Measurements from ENCODE around the gene MUSK.
"Not testable (repeated sequence)": the region's sequence is repeated elsewhere in the genome, so short reads cannot be mapped to it uniquely, and the experiment has no call there.

MUSK gene

DNA sequence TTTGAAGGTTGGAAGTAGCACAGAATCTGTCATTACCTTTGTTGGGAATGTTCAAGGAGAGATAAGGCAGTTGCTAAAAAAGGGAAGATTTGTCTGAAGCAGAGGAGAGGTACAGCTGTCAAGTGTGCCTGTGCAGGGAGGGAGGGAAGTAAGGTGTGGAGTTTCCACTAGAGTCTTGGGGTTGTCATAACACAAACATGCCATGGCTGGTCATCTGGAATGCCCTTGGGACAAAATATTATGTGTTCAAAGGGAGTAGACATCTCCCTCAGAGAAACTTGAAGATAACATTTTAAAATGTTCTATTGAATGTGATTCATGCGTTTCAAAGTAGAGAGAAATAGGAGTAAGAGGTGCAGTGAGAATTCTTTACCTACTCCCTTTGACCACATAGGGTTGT, 95.0 kb downstream of the MUSK start:
- no peak for DNase-seq

DNA sequence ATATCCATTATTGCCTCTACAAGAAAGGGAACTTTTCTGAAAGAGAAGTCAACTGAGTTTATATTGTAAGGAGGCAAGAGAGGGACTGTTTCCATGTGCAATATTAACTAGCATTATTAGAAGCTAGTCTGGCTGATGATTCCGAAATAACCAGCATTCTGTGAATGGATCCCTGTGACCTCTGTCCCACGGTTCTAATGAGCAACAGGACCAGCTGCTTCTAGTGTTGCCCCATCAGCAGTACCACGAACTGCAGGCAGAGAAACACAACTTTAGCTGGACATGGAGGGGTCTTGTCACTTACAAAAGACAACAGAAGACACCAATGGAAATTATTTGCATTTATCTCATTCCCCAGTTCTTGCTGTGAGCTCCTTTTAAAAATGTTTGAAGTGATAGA, 95.4 kb downstream of the MUSK start:
- no peak for DNase-seq

DNA sequence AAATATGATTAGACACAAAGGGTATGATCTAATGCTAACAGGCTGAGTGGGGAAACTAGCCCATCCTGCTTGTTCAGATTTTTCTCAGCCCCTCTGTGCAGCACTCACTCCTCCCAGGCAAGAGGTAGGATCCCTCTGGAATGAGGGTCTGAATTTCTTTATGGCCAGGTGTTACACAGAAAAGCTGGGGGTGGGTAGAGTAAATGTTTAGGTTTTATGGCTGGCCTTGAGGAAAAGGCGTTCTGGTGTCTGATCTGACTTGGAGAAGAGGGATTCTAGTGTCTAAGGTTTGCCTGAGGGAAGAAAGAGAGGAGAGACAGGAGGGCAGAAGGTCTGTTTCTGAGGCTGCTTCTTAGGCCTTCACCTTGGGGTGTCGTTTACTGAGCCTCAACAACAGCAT, 97.3 kb downstream of the MUSK start:
- no peak for DNase-seq

DNA sequence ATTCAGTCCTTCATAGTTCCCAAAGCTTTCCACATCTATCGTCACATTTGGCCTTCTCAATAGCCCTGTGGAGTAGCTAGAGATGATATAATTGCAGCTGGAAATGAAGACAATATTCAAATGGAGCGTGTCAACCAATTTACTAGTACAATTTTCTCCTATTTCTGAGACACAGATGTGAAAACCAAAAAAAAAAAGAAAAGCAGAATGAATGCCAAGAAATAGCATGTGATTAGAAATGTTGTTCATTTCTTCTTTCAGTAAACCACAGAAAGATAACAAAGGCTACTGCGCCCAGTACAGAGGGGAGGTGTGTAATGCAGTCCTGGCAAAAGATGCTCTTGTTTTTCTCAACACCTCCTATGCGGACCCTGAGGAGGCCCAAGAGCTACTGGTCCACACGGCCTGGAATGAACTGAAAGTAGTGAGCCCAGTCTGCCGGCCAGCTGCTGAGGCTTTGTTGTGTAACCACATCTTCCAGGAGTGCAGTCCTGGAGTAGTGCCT, 99.0 kb downstream of the MUSK start:
- no peak for DNase-seq

DNA sequence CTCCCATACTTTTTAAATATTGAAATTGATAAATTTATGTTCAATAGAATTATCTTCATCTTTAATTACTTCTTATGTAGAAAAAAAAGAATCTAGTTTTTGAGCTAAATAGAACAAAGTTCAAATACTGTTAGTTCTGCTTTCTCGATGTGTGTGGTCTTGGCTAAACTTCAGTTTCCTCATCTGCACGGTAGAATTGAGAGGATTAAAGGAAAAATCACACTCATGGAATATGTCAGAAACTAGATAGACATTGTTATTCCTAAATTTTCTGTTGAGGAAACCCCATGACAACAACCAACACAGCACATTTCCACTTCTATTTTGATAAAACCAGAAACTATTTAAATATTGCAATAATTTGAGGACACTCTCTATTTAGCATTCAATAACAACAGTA, 100.3 kb downstream of the MUSK start:
- DNase-seq, result peak in 1 of 3 donors; percentile 32

DNA sequence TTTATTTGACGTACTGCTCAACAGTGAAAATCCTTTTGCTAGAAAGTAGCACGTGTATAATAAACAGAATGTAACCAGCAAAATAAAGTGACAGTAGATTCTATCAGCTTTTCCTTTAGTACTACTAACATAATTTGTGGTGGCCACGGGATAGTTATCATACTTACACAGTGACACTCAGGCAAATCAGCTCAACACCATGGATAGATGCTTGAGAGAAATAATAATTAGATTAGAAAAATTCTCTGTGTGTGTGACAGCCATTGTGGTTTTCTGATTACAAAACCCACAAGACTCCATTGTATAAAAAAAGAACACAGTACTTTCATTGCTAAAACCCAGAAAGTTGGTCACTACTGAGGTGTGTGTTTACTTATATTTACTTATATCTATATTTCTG, 101.1 kb downstream of the MUSK start:
- DNase-seq, result no peak

DNA sequence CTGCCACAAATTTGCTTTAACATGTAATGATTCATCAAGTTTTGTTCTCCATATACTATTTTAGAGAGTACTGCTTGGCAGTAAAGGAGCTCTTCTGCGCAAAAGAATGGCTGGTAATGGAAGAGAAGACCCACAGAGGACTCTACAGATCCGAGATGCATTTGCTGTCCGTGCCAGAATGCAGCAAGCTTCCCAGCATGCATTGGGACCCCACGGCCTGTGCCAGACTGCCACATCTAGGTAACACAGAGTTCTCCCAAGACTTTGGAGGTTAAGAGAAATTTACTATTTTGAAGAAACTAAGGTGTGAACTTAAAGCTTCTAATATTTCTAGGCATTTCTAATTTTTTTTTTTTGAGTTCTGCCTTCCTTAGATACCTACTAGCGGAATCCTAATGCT, 107.1 kb downstream of the MUSK start:
- no peak for DNase-seq

DNA sequence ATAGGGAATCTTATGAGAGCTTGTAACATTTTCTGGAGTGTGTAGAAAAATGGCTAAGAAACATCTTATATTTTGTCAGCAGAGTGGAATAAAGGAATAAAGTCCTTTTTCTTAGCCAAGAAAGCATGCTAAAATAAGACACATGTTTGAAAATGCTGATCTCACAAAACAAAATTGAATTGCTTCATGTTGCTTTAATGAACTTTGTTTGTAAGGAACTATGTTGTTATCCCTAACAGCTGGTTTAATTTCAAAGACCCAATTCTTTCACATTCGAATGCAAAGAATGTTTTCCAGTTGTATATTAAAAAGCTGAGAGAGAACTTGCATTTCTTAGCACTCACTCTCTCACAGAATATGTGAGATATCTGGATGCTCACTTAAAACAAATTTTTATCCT, 107.6 kb downstream of the MUSK start:
- DNase-seq, result no peak

DNA sequence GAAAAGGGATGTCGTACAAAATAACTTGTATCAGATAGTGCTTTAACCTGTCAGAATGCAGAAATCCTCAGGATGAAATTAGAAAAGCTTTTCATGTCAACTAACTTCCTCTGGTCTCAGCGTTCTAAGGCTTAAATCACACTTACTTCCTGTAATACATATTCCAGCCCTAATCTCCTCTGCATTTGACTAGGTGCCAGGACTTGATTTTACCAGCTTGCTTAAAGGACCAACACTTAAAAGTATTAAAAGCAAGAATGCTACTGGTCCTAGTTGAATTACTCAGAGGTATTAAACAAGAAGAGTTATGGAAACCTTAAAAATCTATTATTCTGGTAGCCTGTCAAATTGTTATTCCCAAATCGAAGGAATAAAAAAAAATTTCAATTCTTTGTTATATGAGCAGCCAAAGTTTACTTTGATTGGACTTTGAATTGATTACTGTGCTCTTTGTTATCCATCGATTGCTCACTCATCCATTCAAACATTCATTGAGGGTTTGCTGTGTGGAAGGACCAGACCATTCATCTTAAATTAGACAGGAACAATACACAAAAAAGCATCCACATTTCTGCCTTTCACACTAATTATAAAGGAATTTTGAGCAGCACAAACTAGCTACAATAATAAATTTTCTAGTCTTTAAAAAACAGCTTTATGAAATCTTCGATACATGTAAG, 108.7 kb downstream of the MUSK start:
- peak; percentile 7 to 25 (median 22) for DNase-seq

DNA sequence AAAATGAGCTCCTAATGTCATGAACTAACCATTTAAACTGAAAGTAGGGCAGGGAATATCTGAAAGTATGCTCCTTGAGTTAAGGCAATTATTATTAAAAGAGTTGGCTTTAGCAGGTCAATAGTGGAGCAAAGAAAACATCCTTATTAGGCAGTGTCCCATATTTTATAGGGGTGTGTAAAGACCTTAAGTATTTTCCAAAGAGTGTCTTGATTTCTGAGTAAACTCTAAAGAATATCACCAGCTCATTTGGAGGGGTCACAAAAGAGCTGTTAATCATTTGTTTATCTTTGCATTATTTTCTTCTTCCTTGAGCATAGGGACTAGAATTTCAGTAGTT, 109.3 kb downstream of the MUSK start:
- DNase-seq, result no peak

DNA sequence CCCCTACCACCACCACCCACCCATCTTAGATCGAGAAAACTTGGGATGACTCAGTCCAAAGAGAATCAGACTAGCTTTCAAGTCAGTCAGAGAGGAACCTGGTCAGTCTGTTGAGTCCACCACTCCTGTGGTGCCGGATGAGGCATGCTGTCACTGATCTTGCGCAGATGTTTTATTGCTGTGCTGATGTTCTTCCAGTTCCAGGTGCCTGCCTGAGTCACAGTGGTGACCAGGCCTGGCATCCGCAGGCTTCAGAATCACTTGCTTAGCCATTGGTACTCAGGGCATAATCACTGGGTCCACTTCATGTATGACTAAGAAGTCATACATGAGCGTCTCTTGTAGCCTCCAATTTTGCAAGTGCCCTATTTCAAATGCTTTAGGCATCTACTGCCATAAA, 114.1 kb downstream of the MUSK start:
- no peak for DNase-seq

DNA sequence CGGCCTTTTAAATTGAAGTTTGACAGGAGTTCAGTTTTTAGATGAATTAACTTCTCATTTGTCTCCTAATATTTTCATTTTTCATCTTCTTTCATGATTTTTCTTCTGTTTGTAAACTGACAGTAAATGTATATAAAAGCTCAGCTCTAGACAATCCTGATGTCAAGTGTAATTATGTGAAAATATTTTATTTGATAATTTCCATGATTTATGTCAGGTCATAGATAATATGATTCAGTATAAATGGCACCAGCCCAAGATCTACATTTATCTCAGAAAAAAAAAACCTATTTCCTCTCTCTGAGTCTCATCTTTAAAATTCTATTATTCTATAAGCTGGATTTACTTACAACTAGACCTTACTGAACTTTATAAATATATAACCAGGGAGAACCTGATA, 115.7 kb downstream of the MUSK start:
- DNase-seq, result no peak

DNA sequence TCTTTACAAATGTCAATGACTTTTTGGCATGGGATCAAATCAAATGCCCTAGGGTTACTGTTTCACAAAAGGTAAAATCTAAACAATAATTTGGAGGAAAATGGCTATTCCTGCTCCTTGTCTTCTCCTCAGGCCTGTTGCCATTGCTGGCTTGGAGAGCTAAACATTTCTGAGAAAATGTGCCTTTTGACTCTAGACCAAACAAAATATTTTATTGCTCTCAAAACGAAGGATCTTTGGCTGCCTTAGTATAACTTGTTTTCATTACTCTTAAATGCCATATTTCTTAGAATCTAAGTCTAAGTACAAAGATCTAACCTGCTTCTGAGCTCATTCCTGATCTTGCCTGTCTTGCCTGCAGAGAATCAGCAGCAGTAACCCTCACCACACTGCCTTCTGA, 116.6 kb downstream of the MUSK start:
- no peak for DNase-seq

DNA sequence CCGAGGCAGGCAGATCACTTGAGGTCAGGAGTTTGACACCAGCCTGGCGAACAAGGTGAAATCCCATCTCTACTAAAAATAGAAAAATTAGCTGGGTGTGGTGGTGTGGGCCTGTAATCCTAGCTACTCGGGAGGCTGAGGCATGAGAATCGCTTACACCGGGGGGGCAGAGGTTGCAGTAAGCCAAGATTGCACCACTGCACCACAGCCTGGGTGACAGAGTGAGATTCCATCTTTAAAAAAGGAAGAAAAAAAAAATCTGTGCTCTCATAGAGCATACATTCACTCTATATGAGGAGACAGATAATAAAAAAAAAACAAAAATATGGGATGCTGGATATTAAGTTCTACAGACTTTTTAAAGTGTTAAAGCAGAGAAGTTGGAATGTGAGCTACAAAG, 119.8 kb downstream of the MUSK start:
- DNase-seq, result not testable (repeated sequence)

DNA sequence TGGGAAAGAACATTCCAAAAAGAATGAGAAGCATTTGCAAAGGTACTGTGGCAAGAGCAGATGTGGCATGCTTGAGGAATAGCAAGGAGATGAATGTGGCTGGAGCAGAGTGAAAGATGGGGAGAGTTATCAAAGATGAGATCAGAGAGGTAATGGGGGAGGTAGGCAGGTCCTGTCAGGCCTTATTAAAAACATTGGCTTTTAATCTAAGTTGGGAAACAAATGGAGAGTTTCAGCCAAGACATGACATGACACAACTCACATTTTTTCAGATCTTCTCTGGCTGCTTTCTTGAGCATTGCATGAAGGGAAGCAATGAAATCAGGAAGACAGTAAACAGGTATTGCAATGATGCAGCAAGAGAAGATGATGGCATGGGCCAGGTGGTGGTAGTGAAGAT, 120.3 kb downstream of the MUSK start:
- no peak for DNase-seq

DNA sequence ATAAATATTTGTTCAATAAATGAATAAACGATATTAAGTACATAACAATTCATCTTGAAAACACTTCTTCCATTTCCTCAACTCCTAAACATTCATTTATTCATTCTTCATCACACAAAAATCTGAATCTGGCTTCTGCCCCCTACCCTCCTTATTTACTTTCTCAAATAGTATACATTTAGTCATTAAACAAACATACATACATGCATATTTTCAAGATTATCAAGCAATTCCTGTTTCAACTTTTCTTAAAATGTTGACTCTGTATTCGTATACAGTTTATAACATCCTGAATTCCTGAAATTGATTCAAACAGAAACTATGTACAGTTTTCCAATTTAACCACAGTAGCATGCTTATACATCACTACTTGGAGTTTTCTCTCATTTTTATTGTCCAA, 129.0 kb downstream of the MUSK start:
- DNase-seq, result no peak

DNA sequence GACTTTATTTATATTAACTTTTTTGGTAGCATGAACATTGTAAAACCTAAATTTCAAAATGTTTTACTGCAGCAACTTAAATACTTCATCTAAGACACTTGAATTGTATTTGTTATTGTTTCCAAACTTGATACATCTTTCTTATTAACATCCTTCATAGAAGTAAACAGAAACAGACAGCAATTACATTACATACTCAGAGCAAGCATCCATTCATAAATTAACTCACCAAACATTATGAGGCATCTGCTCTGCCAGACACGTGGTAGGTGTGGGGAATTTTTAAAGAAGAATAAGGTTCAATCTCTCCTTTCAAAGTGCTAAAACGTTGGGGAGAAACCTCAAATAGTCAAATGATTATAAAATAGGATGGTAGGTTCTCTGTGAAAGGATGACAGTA, 130.8 kb downstream of the MUSK start:
- no peak for DNase-seq

DNA sequence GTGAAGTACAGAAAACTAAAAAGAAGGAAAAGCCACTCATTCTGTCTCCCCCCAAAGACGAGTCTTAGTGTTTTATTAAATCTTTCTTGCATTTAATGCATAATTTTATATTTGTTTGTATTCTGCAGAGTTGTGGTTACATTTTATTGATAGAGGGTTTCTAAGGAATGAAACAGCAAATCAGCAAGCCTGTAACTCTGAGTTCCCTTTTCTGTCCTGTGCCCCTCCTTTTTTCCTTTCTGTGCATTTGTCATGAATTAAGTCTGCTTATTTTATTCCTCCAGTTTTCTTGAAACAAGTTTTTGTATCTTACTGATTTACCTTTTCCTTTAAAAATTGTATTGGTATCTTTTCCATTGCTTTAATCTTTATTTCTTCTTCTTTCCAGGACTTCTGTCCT, 132.8 kb downstream of the MUSK start:
- DNase-seq, result peak; percentile 30 to 40 (median 38)

DNA sequence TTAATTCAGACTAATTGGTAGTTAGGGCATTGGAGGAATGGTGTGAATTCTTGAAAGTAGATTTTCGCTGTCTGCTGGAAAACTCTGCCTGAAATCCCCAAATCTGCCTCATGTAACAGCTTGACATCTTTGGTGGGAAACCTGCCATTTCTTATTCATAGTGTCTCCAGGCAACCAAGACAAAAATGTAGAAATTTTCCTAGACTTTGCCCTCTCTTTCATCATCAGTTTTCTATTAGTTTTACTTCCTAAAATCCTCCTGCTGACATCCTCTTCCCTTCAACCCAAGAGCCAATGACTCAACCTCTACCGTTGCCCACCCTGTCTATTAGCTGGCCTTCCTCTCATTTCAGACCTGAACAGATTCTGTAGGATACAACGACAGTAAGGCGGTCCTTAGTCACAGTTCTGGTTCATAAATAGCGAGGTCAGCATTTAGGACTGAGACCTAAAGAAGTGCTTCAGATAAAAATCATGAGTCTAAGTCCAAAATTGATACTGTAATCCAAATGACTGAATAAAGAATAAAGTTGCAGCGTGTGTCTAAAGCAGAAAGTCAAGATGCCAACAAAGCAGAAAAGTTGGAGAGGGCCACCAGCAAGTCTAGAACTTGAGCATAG, 133.9 kb downstream of the MUSK start:
- DNase-seq, result peak; percentile 75 to 92 (median 91)

DNA sequence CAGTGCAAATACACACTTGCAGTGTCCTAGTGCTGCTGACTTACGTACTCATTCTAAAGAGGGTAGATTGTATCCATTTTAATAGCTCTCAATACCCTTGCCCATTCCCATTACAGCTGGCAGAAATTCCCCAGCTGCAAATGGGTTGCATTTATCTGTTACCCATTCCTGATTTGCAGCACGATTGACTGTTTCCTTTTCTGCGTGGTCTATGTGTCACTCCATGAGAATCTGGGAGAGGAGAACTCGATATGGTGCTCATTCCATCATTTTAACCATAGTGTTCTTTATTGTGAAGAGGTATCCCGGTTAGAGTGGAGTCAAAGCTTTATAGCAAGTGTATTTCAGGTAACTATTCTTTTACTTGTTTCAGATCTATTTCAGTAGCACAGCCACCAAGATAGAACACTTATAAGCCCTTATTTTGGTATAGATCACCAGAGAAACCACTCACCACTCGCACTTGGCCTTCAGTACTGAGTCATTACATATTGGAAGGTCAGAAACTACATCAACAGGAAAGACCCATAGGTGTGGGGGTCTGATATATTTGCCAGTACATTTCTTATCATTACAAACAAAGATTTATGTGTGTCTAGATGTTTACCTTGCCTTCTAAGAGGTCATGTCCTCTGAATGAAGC, 139.5 kb downstream of the MUSK start:
- DNase-seq, result no peak

DNA sequence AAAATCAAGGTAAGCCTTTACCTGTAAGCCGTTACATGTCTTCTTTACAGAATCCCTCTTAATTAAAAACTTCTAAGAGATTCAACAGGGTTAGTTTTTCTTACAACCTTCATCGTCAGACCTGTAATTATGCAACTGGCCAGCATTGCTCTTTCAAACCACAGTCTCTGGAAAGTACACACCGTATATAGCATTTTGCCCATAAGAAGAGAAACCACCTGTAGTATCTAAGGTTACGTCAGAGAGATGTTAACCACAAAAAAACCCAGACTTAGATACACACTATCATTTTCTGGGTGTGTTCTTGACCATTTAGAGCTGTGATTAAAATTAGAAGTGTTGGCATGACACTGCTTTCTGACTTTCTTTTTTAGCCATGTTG, 140.0 kb downstream of the MUSK start:
- DNase-seq, result no peak

DNA sequence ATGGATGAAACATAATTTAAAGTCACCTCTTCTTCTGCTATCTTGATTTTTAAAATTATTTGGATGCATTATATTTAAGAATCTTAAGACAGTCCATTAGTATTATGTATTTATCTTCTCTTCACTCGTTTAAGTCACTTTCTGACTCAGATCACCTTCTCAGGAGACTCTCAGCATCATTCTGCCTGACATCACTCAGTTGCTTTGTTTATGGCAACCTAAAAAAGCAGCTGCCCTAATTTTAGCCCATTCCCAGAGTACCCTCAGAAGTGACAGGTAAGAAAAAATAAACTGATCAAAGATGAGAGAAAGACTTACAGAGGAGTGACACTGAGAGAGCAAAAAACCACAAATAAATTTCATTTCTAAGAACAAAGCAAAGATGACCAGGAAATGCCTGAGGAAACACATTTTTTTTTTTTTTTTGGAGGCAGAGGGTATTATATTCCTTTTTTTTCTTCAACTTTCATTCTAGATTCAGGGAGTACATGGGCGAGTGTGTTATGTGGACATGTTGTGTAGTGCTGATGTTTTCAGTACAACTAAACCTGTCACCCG, 140.5 kb downstream of the MUSK start:
- no peak for DNase-seq

DNA sequence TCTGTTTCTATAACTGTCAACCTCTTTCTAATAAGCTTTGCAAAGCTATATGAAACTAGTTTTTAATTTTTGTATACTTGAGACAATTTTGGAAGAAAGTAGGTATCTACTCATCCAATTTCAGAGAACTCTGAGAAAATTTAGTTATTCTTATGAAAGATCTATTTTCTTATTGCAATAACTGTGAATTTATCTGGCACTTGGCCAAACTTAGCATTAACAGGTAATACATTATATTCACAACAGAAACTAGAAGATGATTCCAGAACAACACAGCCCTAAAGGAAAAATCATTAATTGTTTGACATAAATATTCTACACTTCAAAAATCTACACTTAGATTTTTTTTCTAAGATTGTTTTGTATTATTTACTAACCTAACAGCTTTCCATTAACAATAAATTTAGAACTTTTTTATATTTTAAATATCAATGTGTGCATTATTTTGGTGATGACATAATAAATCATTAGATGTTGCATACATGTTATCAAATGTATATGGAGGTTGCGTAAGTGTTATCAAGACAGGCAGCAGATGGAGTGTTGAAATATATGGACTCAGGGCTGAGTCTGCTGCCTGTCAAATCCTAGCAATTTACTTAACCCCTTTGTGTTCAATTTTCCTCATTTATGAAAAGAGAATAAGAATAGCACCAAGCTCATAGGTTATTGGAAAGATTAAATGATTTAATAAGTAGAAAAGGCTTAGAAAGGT, 141.8 kb downstream of the MUSK start:
- no peak for DNase-seq

DNA sequence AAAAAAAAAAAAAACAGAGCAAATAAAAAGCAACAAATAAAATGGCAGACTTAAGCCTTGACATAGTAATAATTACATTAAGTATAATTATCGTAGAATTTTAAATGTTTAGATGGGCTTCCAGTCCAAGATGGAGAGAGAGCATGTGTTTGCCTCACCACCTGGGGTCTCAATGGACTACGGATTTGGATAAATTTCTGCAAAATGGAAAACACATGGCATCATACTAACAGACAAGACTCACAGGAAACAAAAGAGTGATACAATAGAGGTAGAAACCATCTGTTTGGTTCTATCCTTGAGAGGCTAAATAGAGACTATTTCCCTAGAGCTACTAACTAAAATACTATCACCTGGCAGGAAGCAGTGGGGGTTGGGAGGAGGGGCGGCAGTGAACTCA, 144.3 kb downstream of the MUSK start:
- no peak for DNase-seq
